GM13976 (cell line): ENCODE data around the gene TMEM131.
"Not testable (repeated sequence)": the region's sequence is repeated elsewhere in the genome, so short reads cannot be mapped to it uniquely, and the experiment has no call there.

Experiments used
- DNase-seq: peaks from one replicate; pipeline ENCODE4 v3.0.0; 2012; ENCODE audit warnings: low spot score
- in situ Hi-C: fragments of 300-500 bp; cut with MboI; formaldehyde crosslinking; loops from one replicate; pipeline ENCODE4 v1.12.0; 2022; ENCODE audit warnings: low sequenced_read_pairs, mixed read lengths, inconsistent platforms; ENCODE audit not compliant: unreplicated experiment
- TF ChIP-seq, protein P1 (sequence below): IDR thresholded peaks from 2 replicates; pipeline ENCODE4 v1.5.1; 2012; ENCODE audit warnings: borderline replicate concordance, mild to moderate bottlenecking; ENCODE audit not compliant: insufficient read depth; ENCODE audit errors: extremely low read depth, missing control alignments, control extremely low read depth

The TMEM131 gene

GRCh38 chr2:97995734-97996624 is at the start of gene TMEM131:
TMEM131 (minus strand) TSS chr2:97995948; CDS start chr2:97995662, 286 bp downstream.
- TF ChIP-seq, protein P1, sequence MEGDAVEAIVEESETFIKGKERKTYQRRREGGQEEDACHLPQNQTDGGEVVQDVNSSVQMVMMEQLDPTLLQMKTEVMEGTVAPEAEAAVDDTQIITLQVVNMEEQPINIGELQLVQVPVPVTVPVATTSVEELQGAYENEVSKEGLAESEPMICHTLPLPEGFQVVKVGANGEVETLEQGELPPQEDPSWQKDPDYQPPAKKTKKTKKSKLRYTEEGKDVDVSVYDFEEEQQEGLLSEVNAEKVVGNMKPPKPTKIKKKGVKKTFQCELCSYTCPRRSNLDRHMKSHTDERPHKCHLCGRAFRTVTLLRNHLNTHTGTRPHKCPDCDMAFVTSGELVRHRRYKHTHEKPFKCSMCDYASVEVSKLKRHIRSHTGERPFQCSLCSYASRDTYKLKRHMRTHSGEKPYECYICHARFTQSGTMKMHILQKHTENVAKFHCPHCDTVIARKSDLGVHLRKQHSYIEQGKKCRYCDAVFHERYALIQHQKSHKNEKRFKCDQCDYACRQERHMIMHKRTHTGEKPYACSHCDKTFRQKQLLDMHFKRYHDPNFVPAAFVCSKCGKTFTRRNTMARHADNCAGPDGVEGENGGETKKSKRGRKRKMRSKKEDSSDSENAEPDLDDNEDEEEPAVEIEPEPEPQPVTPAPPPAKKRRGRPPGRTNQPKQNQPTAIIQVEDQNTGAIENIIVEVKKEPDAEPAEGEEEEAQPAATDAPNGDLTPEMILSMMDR: no peak
- peak; percentile 95 for DNase-seq
- in situ Hi-C loops: no loop called here

GRCh38 chr2:98044730-98045129 is 49.0 kb upstream of the TMEM131 start:
- in situ Hi-C loops, DNase-seq: not testable (repeated sequence)

DNA sequence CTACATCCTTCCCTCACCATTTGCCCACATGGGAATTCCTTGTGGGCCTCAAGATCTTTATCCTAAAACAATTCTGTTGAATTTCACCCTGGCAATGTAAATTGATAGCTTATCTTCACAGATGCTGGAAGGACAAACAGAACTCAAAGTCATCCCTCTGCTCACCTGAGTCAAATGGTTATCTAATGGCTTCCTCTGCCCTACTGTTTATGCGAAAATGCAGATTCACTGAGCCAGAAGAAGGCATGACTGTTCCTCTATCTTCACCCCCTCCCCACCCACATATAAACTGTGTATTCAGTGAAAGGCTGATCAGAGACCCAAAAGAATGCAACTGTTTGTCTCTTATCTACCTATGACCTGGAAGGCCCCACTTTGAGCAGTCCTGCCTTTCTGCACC is 47.4 kb upstream of the TMEM131 start:
- in situ Hi-C loops: no loop called here
- TF ChIP-seq, protein P1: no peak

GRCh38 chr2:98040331-98040939 is 44.7 kb upstream of the TMEM131 start:
- no peak for DNase-seq
- in situ Hi-C loops: no loop called here
- TF ChIP-seq, protein P1: no peak

More for the DNA sequence above, 47.4 kb upstream of the TMEM131 start:
- DNase-seq: no peak

DNA sequence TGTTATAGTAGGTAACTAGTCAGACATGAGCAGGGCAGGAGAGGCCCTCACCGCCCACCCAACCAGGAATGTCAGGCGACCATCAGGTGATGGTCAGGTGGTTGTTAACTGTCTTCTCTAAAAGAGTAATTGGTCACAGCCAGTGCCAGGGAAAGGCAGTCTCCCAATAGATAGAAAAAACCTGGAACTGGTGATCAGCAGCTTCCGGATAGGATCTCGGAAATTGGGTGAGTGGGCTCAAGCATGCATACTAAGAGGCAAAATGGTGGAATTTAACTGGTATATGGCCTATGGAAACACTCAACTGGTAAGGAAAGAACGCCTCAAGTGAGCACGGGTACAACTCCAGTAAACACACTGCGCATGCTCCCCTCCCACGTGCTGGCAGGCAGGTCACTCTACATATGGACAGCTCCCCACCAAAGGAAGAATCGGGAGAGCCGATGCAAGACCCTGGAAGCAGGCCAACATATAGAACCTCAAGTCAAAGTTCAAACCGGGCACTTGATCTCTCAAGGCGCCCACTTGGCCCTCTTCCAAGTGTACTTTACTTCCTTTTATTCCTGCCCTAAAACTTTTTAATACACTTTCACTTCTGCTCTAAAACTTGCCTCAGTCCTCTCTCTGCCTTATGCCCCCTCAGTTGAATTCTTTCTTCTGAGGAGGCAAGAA is 43.5 kb upstream of the TMEM131 start:
- DNase-seq: no peak
- TF ChIP-seq, protein P1: no peak
- in situ Hi-C loops: no loop called here

GRCh38 chr2:98037666-98038336 is 42.1 kb upstream of the TMEM131 start:
- DNase-seq: no peak
- in situ Hi-C loops: no loop called here
- TF ChIP-seq, protein P1: no peak

DNA sequence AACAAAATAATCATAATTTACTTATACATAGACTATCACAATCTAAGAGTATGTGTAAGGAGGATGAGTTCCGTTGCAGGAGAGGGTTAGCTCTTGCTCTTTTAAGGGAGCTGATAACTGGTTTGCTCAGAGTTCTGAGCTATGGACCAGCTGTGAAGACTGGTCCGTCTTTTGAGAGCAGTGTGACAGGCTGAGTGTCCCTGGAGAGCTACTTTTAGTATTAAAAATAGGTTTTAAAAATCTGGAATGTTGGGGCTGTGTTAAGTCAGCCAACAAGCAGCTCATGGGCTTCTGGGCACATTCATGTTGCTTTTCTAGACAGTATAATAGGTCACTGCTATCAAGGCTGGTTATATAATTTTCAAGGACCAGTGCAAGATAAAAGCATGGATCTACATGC is 41.5 kb upstream of the TMEM131 start:
- no peak for DNase-seq
- TF ChIP-seq, protein P1: no peak
- in situ Hi-C loops: no loop called here
